Measurements from ENCODE around the gene PRTN3.

- TF ChIP-seq CTCF (IDR thresholded peaks at IDR 0.05) (no peak), POLR2A (IDR thresholded peaks at IDR 0.05) (no peak)
Observed at GRCh38 chr19:845707-846521, 5.1 kb downstream of the PRTN3 start.
